HG02798 (cell line): ENCODE data around the gene IFI27.
"Not testable (repeated sequence)": the region's sequence is repeated elsewhere in the genome, so short reads cannot be mapped to it uniquely, and the experiment has no call there.

Experiments
- ATAC-seq: cut with Tn5 transposase; IDR thresholded peaks from one replicate; pipeline ENCODE4 v1.9.1; 2021; ENCODE audit warnings: mild to moderate bottlenecking; ENCODE audit not compliant: unreplicated experiment, poor library complexity

Gene IFI27

GRCh38 chr14:94144765-94145164 lies 34.2 kb downstream of the IFI27 start:
- no peak for ATAC-seq

- ATAC-seq, result no peak
Observed at GRCh38 chr14:94145902-94146527, 35.5 kb downstream of the IFI27 start.

DNA sequence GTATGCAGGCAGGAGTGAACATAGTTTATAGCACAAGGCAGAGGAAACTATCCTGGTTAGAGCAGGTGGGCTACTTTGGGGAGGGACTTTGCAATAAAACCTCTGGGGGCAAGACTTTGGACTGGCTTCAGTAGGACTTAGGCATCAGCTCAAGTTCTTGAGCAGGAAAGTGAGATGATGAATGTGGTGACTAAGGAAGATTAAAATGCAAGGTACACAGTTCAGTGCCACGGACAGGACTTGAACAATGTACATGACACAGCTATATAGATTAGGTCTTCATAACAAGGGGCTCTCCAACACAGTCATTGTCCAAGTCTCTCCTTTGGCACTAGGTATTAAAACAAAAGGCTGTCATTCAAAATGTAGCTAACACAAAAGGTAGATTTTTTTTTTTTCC lies 42.1 kb downstream of the IFI27 start:
- ATAC-seq, result no peak

- ATAC-seq, result no peak
Observed at GRCh38 chr14:94153750-94154342, 43.3 kb downstream of the IFI27 start.

DNA sequence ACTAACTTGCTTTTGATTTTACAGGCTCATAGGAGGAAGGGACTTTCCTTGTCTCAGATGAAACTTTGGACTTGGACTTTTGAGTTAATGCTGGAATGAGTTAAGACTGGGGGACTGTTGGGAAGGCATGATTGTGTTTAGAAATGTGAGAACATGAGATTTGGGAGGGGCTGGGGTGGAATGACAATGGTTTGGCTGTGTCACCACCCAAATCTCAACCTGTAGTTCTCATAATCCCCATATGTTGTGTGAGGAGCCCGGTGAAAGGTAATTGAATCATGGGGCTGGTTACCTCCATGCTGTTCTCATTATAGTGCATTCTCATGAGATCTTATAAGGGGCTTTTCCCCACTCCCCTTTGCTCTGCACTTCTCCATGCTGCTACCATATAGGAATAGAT lies 45.6 kb downstream of the IFI27 start:
- not testable (repeated sequence) for ATAC-seq

- no peak for ATAC-seq
Observed at GRCh38 chr14:94157197-94157596, 46.7 kb downstream of the IFI27 start.

DNA sequence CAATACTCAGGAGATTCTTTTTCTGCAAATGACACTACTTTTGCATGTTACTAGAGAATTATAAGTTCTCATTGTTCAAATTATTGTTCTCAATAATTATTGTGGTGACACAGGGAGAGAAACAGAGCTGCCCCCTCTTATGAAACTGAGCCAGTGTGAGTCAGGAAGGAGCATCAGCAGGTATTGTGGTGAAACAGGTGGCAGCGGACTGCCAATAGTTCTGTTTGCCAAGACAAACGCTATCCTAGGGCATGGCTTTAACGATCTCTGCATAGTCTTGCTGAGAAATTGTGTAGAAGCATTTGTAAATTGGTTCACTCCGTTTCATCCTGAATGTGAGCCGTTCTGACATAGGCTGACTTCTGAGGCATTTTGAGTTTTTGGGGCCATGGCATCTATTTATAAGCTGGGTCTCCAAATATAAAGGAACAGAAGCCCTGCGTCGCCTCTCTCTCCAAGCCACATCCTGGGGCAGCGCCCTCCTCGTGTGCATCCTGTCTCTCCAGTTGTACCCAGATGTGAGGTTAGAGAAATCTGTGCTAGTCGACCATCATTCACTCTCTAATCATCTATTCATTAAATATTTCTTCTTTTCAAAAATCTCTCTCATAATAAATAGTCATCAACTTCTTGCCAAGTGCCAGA lies 47.8 kb downstream of the IFI27 start:
- no peak for ATAC-seq

- ATAC-seq, result no peak
Observed at GRCh38 chr14:94161058-94161457, 50.5 kb downstream of the IFI27 start.

GRCh38 chr14:94161981-94162380 lies 51.4 kb downstream of the IFI27 start:
- no peak for ATAC-seq

GRCh38 chr14:94162466-94162865 lies 51.9 kb downstream of the IFI27 start:
- ATAC-seq, result no peak

GRCh38 chr14:94163796-94164195 lies 53.3 kb downstream of the IFI27 start:
- ATAC-seq, result no peak

GRCh38 chr14:94164685-94165431 lies 54.3 kb downstream of the IFI27 start:
- no peak for ATAC-seq

DNA sequence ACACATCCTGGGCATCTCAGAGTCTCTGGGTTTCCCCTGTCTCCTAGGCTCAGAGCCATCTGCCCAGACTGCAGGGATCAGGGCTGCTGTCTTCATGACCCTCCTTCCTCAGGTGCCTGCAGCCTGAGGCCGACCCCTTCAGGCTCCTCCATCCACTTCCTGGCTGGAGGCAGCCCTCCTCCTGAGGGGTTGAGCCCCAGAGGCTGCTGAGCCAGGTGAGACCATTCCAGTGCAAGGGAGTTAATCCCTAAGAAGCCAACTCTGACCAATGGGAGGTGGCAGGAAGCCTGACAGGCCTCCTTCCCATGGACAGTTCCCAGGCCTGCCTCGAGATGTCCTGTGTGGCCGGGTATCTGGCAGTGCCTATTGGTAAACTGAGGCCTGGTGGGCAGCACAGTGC lies 55.2 kb downstream of the IFI27 start:
- ATAC-seq, result no peak
